ENCODE results near the gene CFAP251. TPM values are rescaled to one million over a fixed set of nuclear protein-coding genes. Genes with fewer than 3 reads are reported as not detected.

The CFAP251 gene
- total RNA-seq, 1 experiment from 2014 or later, result 3.8 TPM

- Mint-ChIP-seq H3K4me3 (ENCODE audit: low read depth, unreplicated experiment) (no peak overlapping the region), H3K9me3 (ENCODE audit: low read depth, unreplicated experiment) (no peaks in the 10 kb centered on the region), H3K36me3 (ENCODE audit: insufficient read depth, unreplicated experiment) (peaks cover 5% of the 10 kb centered on the region), H3K27ac (ENCODE audit: unreplicated experiment) (no peak overlapping the region), H3K4me1 (ENCODE audit: low read depth, unreplicated experiment) (no peaks in the 10 kb centered on the region), H3K27me3 (ENCODE audit: unreplicated experiment) (no peaks in the 10 kb centered on the region)
- TF ChIP-seq CTCF (IDR thresholded peaks at IDR 0.05; ENCODE audit: unreplicated experiment), result no peak
- CTCF ChIA-PET, result no interaction called here
- intact Hi-C loops (cut with micrococcal nuclease; ENCODE audit: unreplicated experiment), result no loop called here
- BruUV-seq (replicated peaks), result no TSS peak
- DNase-seq, result no peak
These were observed 45.1 kb downstream of the CFAP251 start for GRCh38 chr12:121963341-121964018.

- intact Hi-C loops (cut with micrococcal nuclease; ENCODE audit: unreplicated experiment), result no loop called here
- DNase-seq, result no peak
- Mint-ChIP-seq H3K36me3 (ENCODE audit: insufficient read depth, unreplicated experiment) (peaks cover 5% of the 10 kb centered on the region), H3K27me3 (ENCODE audit: unreplicated experiment) (no peaks in the 10 kb centered on the region), H3K9me3 (ENCODE audit: low read depth, unreplicated experiment) (no peaks in the 10 kb centered on the region), H3K27ac (ENCODE audit: unreplicated experiment) (no peak overlapping the region), H3K4me3 (ENCODE audit: low read depth, unreplicated experiment) (no peak overlapping the region), H3K4me1 (ENCODE audit: low read depth, unreplicated experiment) (no peaks in the 10 kb centered on the region)
- TF ChIP-seq CTCF (IDR thresholded peaks at IDR 0.05; ENCODE audit: unreplicated experiment), result no peak
- CTCF ChIA-PET, result interaction anchor here (0.8 kb wide), 1 partner anchor 23 kb away, joined by 3 read pairs; no protein-coding TSS in a partner anchor
- no TSS peak for BruUV-seq (replicated peaks)
These were observed 46.6 kb downstream of the CFAP251 start for GRCh38 chr12:121964813-121965643.

DNA sequence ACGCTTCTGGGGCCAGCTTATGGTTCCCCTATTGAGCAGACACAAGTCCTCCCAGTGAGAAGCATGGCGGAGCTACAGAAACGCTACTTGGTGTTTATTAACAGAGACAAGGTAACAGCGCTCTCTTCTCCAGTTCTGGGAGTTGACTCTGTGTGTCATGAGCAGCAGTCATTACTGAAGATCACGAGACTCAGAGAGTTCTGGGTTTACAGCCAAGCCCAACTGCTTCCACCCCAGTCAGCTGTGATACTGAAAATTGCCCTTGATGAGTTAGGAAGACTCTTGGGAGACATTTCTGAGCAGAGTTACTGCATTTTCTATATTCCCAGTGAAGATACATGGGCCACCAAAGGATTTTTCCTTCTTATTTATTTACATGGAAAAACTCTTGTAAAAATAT lies 48.6 kb downstream of the CFAP251 start:
- BruUV-seq (replicated peaks), result no TSS peak
- H3K36me3 Mint-ChIP-seq (ENCODE audit: insufficient read depth, unreplicated experiment), result peaks cover 5% of the 10 kb centered on the region
- H3K9me3 Mint-ChIP-seq (ENCODE audit: low read depth, unreplicated experiment), result no peaks in the 10 kb centered on the region
- no peak overlapping the region for H3K27ac Mint-ChIP-seq (ENCODE audit: unreplicated experiment)
- DNase-seq, result no peak
- H3K27me3 Mint-ChIP-seq (ENCODE audit: unreplicated experiment), result no peaks in the 10 kb centered on the region
- H3K4me3 Mint-ChIP-seq (ENCODE audit: low read depth, unreplicated experiment), result no peak overlapping the region
- no peak for TF ChIP-seq CTCF (IDR thresholded peaks at IDR 0.05; ENCODE audit: unreplicated experiment)
- CTCF ChIA-PET, result no interaction called here
- no peaks in the 10 kb centered on the region for H3K4me1 Mint-ChIP-seq (ENCODE audit: low read depth, unreplicated experiment)
- intact Hi-C loops (cut with micrococcal nuclease; ENCODE audit: unreplicated experiment), result no loop called here

DNA sequence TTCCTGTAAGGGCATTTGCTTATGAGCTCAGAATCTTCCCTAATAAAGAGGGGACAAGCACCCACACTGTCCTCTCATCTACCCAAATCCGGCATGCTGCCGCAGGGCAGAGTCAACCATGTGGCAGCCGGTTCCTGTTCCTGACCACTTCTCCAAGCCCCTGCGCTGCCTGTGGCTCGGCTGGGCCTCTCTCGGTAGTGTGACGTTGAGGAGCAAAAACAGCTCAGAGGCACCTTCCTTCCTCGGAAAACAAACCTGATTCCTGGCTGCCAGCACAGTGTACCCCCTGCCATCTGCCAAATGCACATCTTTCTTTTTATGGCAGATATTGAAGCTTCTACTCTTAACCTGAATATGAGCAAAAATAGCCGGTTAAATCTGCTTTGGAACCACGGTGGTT lies 50.5 kb downstream of the CFAP251 start:
- Mint-ChIP-seq H3K9me3 (ENCODE audit: low read depth, unreplicated experiment) (no peaks in the 10 kb centered on the region), H3K27ac (ENCODE audit: unreplicated experiment) (no peak overlapping the region), H3K4me1 (ENCODE audit: low read depth, unreplicated experiment) (no peaks in the 10 kb centered on the region), H3K36me3 (ENCODE audit: insufficient read depth, unreplicated experiment) (peaks cover 5% of the 10 kb centered on the region), H3K4me3 (ENCODE audit: low read depth, unreplicated experiment) (no peak overlapping the region), H3K27me3 (ENCODE audit: unreplicated experiment) (no peaks in the 10 kb centered on the region)
- CTCF ChIA-PET, result interaction anchor here (0.6 to 0.8 kb wide), 3 partner anchors 12 to 242 kb away, joined by 3 to 7 read pairs (median 7); no protein-coding TSS in a partner anchor
- DNase-seq, result no peak
- no TSS peak for BruUV-seq (replicated peaks)
- intact Hi-C loops (cut with micrococcal nuclease; ENCODE audit: unreplicated experiment), result no loop called here
- no peak for TF ChIP-seq CTCF (IDR thresholded peaks at IDR 0.05; ENCODE audit: unreplicated experiment)

Data from Calu3 (cell line).